Upper lobe of left lung (tissue), 4 donors: ENCODE data around the gene TSPAN10.
"Not testable (repeated sequence)": the region's sequence is repeated elsewhere in the genome, so short reads cannot be mapped to it uniquely, and the experiment has no call there.

Source experiments
- EP300 ChIP-seq, 4 donors: sonication (generic); formaldehyde crosslinking; IDR thresholded peaks; one replicate each; pipeline ENCODE4 v1.5.1; 2017; ENCODE audit warnings: antibody characterized with exemption in 4 of 4, control low read depth in 2 of 4
- POLR2A ChIP-seq, 4 donors: fragments of 450-650 bp; IDR thresholded peaks; one replicate each; pipeline ENCODE4 v1.5.1; 2016 to 2017; ENCODE audit warnings: antibody characterized with exemption in 4 of 4, mild to moderate bottlenecking in 2 of 4
- POLR2AphosphoS5 ChIP-seq, 2 donors: sonication (generic); formaldehyde crosslinking; IDR thresholded peaks; one replicate each; pipeline ENCODE4 v1.5.1; 2017; ENCODE audit warnings: antibody characterized with exemption in 2 of 2
- TF ChIP-seq, protein P1 (sequence below), 6 experiments: fragments of 450-650 bp in 4 of 6; fragments of 200-600 bp in 2 of 6; sonication (generic) in 2 of 6; IDR thresholded peaks; one replicate each; pipeline ENCODE4 v1.5.1; 2016 to 2019; ENCODE audit warnings: antibody characterized with exemption in 6 of 6

DNA sequence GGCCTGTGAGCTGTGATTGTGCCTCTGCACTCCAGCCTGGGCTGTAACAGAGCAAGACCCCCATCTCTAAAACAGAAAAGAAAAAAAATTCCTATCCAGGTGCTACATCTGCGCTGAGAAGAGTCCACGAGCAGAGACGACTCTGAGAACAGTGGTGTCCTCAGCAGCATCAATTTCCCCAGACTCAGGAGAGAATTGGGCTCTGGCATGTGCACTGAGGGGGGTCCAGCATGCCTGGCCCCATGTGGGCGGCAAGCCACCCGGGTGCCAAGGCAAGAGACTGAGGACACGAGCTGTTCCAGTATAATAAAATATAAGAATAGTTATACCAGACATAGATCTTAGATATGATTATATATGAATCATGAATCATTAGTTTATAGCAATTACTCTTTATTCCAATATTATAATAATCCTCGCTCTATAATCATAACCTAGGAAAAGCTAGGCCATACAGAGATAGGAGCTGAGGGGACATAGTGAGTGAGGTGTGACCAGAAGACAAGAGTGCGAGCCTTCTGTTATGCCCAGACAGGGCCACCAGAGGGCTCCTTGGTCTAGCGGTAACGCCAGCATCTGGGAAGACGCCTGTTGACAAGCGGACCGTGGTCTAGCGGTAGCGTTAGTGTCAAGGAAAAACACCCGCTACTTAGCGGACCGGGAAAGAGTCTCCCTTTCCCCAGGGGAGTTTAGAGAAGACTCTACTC, 38.7 kb downstream of the TSPAN10 start:
- TF ChIP-seq, protein P1, sequence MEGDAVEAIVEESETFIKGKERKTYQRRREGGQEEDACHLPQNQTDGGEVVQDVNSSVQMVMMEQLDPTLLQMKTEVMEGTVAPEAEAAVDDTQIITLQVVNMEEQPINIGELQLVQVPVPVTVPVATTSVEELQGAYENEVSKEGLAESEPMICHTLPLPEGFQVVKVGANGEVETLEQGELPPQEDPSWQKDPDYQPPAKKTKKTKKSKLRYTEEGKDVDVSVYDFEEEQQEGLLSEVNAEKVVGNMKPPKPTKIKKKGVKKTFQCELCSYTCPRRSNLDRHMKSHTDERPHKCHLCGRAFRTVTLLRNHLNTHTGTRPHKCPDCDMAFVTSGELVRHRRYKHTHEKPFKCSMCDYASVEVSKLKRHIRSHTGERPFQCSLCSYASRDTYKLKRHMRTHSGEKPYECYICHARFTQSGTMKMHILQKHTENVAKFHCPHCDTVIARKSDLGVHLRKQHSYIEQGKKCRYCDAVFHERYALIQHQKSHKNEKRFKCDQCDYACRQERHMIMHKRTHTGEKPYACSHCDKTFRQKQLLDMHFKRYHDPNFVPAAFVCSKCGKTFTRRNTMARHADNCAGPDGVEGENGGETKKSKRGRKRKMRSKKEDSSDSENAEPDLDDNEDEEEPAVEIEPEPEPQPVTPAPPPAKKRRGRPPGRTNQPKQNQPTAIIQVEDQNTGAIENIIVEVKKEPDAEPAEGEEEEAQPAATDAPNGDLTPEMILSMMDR (IDR thresholded peaks at IDR 0.05) = peak; percentile 52 to 70 (median 60)
- not testable (repeated sequence) for TF ChIP-seq POLR2A, POLR2AphosphoS5, EP300 (IDR thresholded peaks at IDR 0.05)
